SK-N-SH (cell line): Measurements from ENCODE around the gene NMBR. TPM values are rescaled to one million over a fixed set of nuclear protein-coding genes. Genes with fewer than 3 reads are reported as not detected.

Experiments used
- CTCF ChIA-PET: fragments of 300-600, 350-600 bp; formaldehyde crosslinking; extraction: SDS; loops from one replicate; lab custom pipeline; 2021; lab: Yijun Ruan, JAX
- POLR2A ChIA-PET: fragments of 350-600 bp; sonication (Branson Sonifier 250); formaldehyde crosslinking; extraction: SDS; loops from one replicate; lab custom pipeline; 2020; ENCODE audit warnings: antibody characterized with exemption, inconsistent platforms; lab: Yijun Ruan, JAX
- DNase-seq: peaks from one replicate; pipeline ENCODE4 v3.0.0; 2012
- H2AFZ ChIP-seq: fragments of 200-600 bp; sonication (generic); 2 replicates; pipeline ENCODE4 v1.8.1; 2016; ENCODE audit warnings: antibody characterized with exemption, mild to moderate bottlenecking, low read depth
- H3F3A ChIP-seq: fragments of 200-600 bp; sonication (generic); replicated peaks from 2 replicates; pipeline ENCODE3; 2016; ENCODE audit warnings: antibody characterized with exemption, mild to moderate bottlenecking; ENCODE audit not compliant: insufficient read depth
- H3K27ac ChIP-seq, 2 experiments: fragments of 200-500 bp in 1 of 2; fragments of 200-600 bp in 1 of 2; sonication (Bioruptor generic) in 1 of 2; sonication (generic), shearing (Covaris generic) in 1 of 2; 2 replicates each; pipeline versions ENCODE4 v1.5.1 to v1.6.1; 2014 to 2016; ENCODE audit warnings: low read depth in 2 of 2, inconsistent platforms in 1 of 2, low read length in 1 of 2, mild to moderate bottlenecking in 1 of 2, mixed read lengths in 1 of 2
- H3K27me3 ChIP-seq: fragments of 200-600 bp; sonication (generic), shearing (Covaris generic); 2 replicates; pipeline ENCODE4 v1.6.1; 2016; ENCODE audit warnings: mixed run types; ENCODE audit not compliant: insufficient read depth
- H3K36me3 ChIP-seq, 2 experiments: fragments of 200-500 bp in 1 of 2; fragments of 200-600 bp in 1 of 2; sonication (Bioruptor generic) in 1 of 2; sonication (generic) in 1 of 2; replicated peaks in 1 of 2; 2 replicates each; pipeline versions ENCODE3 to v1.5.1; 2014 to 2016; ENCODE audit warnings: low read length in 1 of 2, mild to moderate bottlenecking in 1 of 2; ENCODE audit not compliant: insufficient read depth in 2 of 2, control insufficient read depth in 1 of 2
- H3K4me1 ChIP-seq, 2 experiments: fragments of 200-500 bp in 1 of 2; fragments of 200-600 bp in 1 of 2; sonication (Bioruptor generic) in 1 of 2; sonication (generic), shearing (Covaris generic) in 1 of 2; 2 replicates each; pipeline versions ENCODE4 v1.5.1 to v1.6.1; 2014 to 2016; ENCODE audit warnings: low read depth in 1 of 2, low read length in 1 of 2, mixed run types in 1 of 2; ENCODE audit not compliant: insufficient read depth in 2 of 2, control insufficient read depth in 1 of 2
- H3K4me2 ChIP-seq: fragments of 200-600 bp; sonication (generic), shearing (Covaris generic); 2 replicates; pipeline ENCODE4 v1.6.1; 2017; ENCODE audit warnings: mixed run types
- H3K4me3 ChIP-seq, 2 experiments: fragments of 200-500 bp in 1 of 2; fragments of 200-600 bp in 1 of 2; sonication (Bioruptor generic) in 1 of 2; sonication (generic), shearing (Covaris generic) in 1 of 2; 2 replicates each; pipeline versions ENCODE4 v1.5.1 to v1.8.1; 2014 to 2016; ENCODE audit warnings: low read depth in 2 of 2, inconsistent platforms in 1 of 2, low read length in 1 of 2, mild to moderate bottlenecking in 1 of 2, mixed read lengths in 1 of 2, moderate library complexity in 1 of 2
- H3K79me2 ChIP-seq: fragments of 200-600 bp; sonication (generic); 2 replicates; pipeline ENCODE4 v1.8.1; 2017; ENCODE audit warnings: mild to moderate bottlenecking; ENCODE audit not compliant: insufficient read depth
- H3K9ac ChIP-seq: fragments of 200-600 bp; sonication (generic); 2 replicates; pipeline ENCODE4 v1.6.1; 2017; ENCODE audit warnings: mixed run types
- H3K9me2 ChIP-seq: fragments of 200-600 bp; sonication (generic); 2 replicates; pipeline ENCODE4 v1.6.1; 2017; ENCODE audit warnings: mixed run types
- H3K9me3 ChIP-seq: fragments of 200-600 bp; sonication (generic); 2 replicates; pipeline ENCODE4 v1.6.1; 2017; ENCODE audit warnings: mixed run types, mild to moderate bottlenecking, moderate library complexity
- H4K20me1 ChIP-seq: fragments of 200-600 bp; sonication (generic); 2 replicates; pipeline ENCODE4 v1.6.1; 2017; ENCODE audit warnings: mild to moderate bottlenecking, mixed run types; ENCODE audit not compliant: insufficient read depth
- CTCF ChIP-seq: fragments of 200-600 bp; sonication (generic); IDR thresholded peaks from 2 replicates; pipeline ENCODE4 v1.6.1; 2017; ENCODE audit warnings: antibody characterized with exemption, mild to moderate bottlenecking, moderate library complexity
- ELF1 ChIP-seq: IDR thresholded peaks from 2 replicates; pipeline ENCODE4 v1.4.0; 2012
- FOSL2 ChIP-seq: IDR thresholded peaks from 2 replicates; pipeline ENCODE4 v1.4.0; 2012; ENCODE audit warnings: low read depth, mild to moderate bottlenecking, moderate library complexity, borderline replicate concordance
- FOXM1 ChIP-seq: IDR thresholded peaks from 2 replicates; pipeline ENCODE4 v1.4.0; 2012; ENCODE audit warnings: low read depth, mild to moderate bottlenecking
- GABPA ChIP-seq: IDR thresholded peaks from 2 replicates; pipeline ENCODE4 v1.4.0; 2012; ENCODE audit warnings: low read depth, mild to moderate bottlenecking
- MEF2A ChIP-seq: IDR thresholded peaks from 2 replicates; pipeline ENCODE4 v1.4.0; 2012; ENCODE audit warnings: low read depth, borderline replicate concordance
- NRF1 ChIP-seq: IDR thresholded peaks from 2 replicates; pipeline ENCODE4 v1.6.1; 2012; ENCODE audit warnings: low read depth, mild to moderate bottlenecking, low read length
- PBX3 ChIP-seq: IDR thresholded peaks from 2 replicates; pipeline ENCODE4; 2012
- REST ChIP-seq: IDR thresholded peaks from 2 replicates; pipeline ENCODE4 v1.6.1; 2012; ENCODE audit warnings: mild to moderate bottlenecking, low read depth, low read length, moderate library complexity
- RFX5 ChIP-seq: IDR thresholded peaks from 2 replicates; pipeline ENCODE4 v1.6.1; 2012; ENCODE audit warnings: mild to moderate bottlenecking, improper control_type of control experiment, low read length
- RXRA ChIP-seq: IDR thresholded peaks from 2 replicates; pipeline ENCODE4 v1.4.0; 2012; ENCODE audit warnings: low read depth, mild to moderate bottlenecking, borderline replicate concordance
- SIN3A ChIP-seq: IDR thresholded peaks from 2 replicates; pipeline ENCODE4 v1.6.1; 2012; ENCODE audit warnings: low read depth, mild to moderate bottlenecking, low read length, moderate library complexity, borderline replicate concordance
- TAF1 ChIP-seq: IDR thresholded peaks from 2 replicates; pipeline ENCODE4 v1.6.1; 2012; ENCODE audit warnings: low read depth, mild to moderate bottlenecking, low read length, moderate library complexity, borderline replicate concordance
- USF1 ChIP-seq: IDR thresholded peaks from 2 replicates; pipeline ENCODE4 v1.4.0; 2012; ENCODE audit warnings: low read depth, borderline replicate concordance
- USF2 ChIP-seq: fragments of 150-350 bp; IDR thresholded peaks from 2 replicates; pipeline ENCODE4 v1.6.1; 2017; ENCODE audit warnings: antibody characterized with exemption, low read length, low read depth, borderline replicate concordance
- YY1 ChIP-seq: IDR thresholded peaks from 2 replicates; pipeline ENCODE4 v1.4.0; 2012; ENCODE audit warnings: low read depth, mild to moderate bottlenecking
- WGBS: methylation state at CpG from one replicate; pipeline ENCODE4 v1.1.6; 2017; ENCODE audit warnings: low lambda C conversion rate; 5-methylcytosine and 5-hydroxymethylcytosine counted together
- polyA plus RNA-seq, 3 experiments: library from polyadenylated mRNA; depleted of rRNA; stranded (reverse); fragments of >200 nt; gene quantifications; 2 replicates each; pipeline ENCODE4 v1.2.3, GENCODE V29; 2012

NMBR gene
- polyA plus RNA-seq, 1 of the 3 experiments (the other 2 are of a cell fraction), result not detected

- TF ChIP-seq USF1, result no peak
- no peak for TF ChIP-seq REST
- no peak for TF ChIP-seq PBX3
- no peak for TF ChIP-seq SIN3A
- TF ChIP-seq FOXM1, result no peak
- no peak for TF ChIP-seq USF2
- TF ChIP-seq TAF1, result no peak
Measured at GRCh38 chr6:142167486-142167885, 20.6 kb upstream of the NMBR start (continued).

- no peaks in the 10 kb centered on the region for H3K9me3 ChIP-seq
- H3K4me1 ChIP-seq, result no peaks in the 10 kb centered on the region; a peak in 1 of 4 replicates
- WGBS, result 81% methylated on average over 3 of the region's 3 CpGs
- no peak overlapping the region for H3K27ac ChIP-seq
- H3K4me2 ChIP-seq, result no peak overlapping the region
- H3K9ac ChIP-seq, result no peak overlapping the region
- no peaks in the 10 kb centered on the region for H3K9me2 ChIP-seq
- DNase-seq, result no peak
- H3F3A ChIP-seq, result peaks cover 14% of the 10 kb centered on the region
- H3K27me3 ChIP-seq, result no peaks in the 10 kb centered on the region
- peaks cover 74% of the 10 kb centered on the region for H3K79me2 ChIP-seq
- 0 out of 2 replicates have a peak, but pooled peaks cover 13% of the 10 kb centered on the region for H4K20me1 ChIP-seq
- CTCF ChIA-PET, result interaction anchor here (0.8 kb wide), 1 partner anchor 11 kb away, joined by 4 read pairs; no protein-coding TSS in a partner anchor
- POLR2A ChIA-PET, result no interaction called here
- H2AFZ ChIP-seq, result no peak overlapping the region
- H3K4me3 ChIP-seq, result no peak overlapping the region
- peaks cover 40 to 57% of the 10 kb centered on the region in 2 experiments for H3K36me3 ChIP-seq
- TF ChIP-seq ELF1 (no peak), GABPA (no peak), NRF1 (no peak), FOXM1 (no peak), RXRA (no peak), MEF2A (no peak), YY1 (no peak), USF1 (no peak), CTCF (no peak), REST (no peak), RFX5 (no peak), FOSL2 (no peak)
Measured at GRCh38 chr6:142167071-142167470, 20.1 kb upstream of the NMBR start.
